ENCODE data around the gene TM7SF2.

Gene TM7SF2

DNA sequence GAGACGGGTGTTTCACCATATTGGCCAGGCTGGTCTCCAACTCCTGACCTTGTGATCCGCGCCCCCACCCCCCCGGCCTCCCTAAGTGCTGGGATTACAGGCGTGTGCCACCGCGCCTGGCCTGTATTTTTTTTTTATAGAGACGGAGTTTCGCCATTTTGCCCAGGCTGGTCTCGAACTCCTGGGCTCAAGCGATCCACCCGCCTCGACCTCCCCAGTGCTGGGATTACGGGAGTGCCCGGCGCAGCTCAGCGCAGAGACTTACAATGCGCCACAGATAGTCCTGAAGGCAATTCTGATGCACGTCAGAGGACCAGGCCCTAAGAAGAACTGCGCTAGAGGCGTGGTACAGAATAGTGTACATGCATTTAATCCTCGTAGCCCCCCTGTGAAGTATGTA, 16.2 kb upstream of the TM7SF2 start:
- DNase-seq, result no peak

DNA sequence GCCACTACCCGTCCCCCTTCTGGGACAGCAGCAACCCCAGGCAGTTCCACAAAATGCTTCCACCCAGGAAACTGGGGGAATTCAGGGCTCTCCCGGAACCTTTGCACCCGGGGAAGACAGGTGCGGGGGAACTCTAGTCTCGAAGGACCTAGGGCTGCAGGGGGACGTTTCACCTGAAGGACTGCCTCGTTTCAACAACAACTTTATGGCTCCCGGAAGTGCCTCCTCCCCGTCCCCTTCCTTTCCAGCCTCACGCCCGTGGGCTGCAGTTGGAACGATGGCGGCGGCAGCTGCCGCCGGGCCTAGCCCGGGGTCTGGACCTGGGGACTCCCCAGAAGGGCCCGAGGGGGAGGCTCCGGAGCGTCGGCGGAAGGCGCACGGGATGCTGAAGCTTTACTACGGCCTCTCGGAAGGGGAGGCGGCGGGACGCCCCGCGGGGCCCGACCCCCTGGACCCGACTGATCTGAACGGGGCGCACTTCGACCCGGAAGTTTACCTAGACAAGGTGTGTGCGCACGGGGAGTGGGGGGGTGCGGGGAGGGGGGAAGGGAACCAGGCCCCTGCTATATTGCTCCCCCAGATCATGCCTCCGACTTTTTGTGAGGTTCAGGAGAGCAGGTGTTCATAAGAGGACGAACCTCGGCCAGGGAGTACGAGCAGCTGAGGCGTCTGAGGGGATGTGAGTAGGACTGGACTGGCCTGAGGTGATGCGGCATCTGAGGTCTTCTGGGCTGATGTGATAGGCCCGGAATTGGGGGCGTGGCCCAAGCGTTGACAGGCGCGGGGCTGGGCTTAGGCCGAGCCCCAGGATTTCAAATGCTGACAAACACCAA, 15.5 kb upstream of the TM7SF2 start, which contains the start of gene VPS51:
VPS51 (plus strand) TSS at position 241 of the 833 bp plus-strand sequence; CDS start at position 278, 37 bp downstream.
- DNase-seq, result peak; percentile 84

DNA sequence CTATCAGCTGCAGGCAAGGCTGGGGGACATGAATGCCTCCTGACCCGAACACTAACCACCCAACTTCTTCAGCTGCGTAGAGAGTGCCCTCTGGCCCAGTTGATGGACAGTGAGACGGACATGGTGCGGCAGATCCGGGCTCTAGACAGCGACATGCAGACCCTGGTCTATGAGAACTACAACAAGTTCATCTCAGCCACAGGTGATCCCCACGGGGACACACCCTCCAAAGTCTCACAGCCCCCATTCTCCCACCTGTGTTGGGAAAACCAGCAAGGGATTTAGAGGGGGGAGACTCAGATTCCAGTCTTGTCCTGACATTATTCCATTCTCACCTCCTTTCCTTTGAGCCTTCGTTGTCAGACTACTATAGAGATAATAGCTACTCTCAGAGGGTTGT, 14.7 kb upstream of the TM7SF2 start:
- DNase-seq, result no peak

DNA sequence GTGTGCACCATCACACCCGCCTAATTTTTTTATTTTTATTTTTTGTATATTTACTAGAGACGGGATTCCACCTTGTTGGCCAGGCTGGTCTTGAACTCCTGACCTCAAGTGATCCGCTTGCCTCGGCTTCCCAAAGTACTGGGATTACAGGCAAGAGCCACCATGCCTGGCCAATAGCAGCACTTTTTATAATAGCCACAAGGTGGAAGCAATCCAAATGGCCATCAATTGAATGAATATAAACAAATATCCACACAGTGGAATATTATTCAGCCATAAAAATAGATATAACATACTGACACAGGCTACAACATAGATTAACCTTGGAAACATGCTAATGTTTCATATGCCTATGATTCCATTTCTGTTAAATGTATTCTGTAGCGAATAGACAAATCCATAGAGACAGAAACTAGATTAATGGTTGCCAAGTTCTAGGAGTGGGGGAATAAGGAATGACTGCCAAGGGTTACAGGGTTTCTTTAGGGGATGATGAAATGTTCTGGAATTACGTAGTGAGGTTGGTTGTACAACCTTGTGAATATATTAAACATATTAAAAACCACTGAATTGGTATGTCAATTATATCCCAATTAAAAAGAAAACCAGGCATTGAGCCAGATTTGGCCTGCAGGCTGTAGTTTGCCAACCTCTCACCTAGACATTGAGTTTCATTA, 10.9 kb upstream of the TM7SF2 start:
- no peak for DNase-seq

DNA sequence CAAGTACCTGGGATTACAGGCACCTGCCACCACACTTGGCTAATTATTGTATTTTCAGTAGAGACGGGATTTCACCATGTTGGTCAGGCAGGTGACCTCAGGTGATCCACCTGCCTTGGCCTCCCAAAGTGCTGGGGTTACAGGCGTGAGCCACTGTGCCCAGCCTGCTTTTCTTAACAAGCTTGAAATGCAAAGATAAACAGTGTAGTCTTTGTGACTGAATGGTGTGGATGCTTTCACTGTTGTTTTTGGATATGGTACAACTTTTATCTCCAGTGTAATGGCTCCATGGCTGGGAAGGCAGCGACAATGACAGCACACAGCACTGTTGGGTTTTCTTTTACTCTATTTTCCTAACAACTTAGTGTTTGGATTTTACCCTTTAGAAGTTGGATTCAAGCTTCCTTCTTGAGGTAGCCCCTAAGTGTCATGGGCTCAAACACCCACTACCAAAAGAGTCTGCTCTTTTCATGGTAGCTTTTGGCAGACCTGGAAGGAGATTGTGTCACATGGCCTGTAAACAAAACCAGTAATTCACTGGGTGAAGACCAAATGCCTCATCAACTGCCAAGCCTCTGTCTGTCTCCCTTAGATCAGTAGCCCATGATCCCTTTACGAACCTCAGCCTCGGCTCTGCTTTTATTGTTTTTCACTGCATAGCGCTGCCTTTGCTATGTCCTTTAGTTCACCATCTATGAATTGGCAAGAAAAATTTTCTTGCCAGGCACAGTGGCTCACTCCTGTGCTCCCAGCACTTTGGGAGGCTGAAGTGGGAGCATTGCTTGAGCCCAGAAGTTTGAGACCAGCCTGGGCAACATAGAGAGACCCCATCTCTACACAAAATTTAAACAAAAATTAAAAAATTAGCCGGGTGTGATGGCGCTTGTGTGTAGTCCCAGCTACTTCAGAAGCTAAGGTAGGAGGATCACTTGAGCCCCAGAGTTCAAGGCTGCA, 9.3 kb upstream of the TM7SF2 start:
- no peak for DNase-seq

DNA sequence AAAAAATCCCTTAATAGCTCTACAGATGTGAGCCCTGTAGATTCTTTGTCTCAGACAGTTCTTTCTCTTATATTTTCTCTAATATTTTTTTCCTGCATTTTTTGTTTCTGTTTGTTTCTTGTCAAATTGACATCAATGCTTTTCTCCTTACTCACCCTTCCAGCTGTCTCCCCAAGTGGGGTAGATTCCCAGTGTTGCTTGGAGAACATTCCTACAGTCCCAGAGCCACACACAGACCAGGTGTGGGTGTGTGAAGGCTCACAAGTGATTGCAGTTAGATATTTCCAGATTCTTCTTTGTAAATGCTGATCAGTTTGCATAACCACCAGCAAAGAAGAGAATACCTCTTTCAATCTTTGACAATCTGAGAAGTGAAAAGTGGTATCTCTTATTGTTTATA, 8.2 kb upstream of the TM7SF2 start:
- no peak for DNase-seq

DNA sequence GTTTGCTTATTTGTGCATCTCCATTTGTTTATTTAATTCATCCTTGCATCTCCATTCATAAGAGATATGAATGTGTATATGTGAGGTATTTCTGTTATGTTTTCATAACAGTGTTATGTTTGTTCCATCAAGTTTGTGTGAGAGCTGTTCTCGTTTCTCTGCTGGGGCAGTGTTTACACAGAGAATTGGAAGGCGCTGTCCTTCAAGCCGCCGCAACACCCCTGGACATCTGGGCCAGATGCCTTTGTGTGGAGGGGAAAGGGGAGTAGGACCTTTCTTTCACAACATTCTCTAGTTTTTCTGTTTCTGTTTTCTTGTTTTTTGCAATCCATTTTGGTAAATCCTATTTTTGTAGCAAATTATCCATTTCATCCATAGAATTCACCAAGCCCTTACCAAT, 7.0 kb upstream of the TM7SF2 start:
- no peak for DNase-seq

DNA sequence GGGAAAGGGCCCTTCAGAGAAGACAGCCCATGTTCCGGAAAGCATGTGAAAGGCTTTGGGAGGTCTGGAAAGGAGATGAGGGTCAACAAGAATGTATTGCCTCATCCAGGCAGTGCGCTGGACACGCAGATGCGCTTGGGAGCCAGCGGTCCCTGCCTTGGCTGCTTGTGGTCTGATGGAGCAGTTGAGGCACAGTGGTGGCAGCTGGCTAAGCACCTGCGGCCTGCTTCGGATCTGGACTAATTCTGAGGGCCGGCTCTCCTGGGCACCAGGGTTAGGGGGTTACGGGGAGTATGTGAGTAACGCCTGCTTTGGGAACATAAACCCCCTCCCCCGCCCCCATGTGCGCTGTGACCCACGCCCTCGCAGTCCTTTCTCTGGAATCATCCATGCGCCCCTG, 4.6 kb upstream of the TM7SF2 start:
- no peak for DNase-seq

DNA sequence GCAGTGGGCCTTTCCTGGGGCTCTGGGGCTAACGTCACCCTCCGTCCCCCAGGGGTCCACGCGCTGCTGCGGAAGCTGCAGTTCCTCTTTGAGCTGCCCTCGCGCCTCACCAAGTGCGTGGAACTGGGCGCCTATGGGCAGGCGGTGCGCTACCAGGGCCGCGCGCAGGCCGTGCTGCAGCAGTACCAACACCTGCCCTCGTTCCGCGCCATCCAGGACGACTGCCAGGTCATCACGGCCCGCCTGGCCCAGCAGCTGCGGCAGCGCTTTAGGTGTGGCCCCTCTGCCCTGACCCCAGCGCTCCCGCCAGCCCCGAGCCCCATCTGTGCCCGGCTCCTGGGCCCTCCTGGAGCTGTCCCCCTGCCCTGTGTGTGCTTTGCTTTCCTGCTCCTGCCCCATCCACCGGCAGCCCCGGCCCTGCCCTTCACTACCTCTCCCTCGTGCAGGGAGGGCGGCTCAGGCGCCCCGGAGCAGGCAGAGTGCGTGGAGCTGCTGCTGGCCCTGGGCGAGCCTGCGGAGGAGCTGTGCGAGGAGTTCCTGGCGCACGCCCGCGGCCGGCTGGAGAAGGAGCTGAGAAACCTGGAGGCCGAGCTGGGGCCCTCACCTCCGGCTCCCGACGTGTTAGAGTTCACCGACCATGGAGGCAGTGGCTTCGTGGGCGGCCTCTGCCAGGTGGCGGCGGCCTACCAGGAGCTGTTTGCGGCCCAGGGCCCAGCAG, 3.8 kb upstream of the TM7SF2 start:
- no peak for DNase-seq

DNA sequence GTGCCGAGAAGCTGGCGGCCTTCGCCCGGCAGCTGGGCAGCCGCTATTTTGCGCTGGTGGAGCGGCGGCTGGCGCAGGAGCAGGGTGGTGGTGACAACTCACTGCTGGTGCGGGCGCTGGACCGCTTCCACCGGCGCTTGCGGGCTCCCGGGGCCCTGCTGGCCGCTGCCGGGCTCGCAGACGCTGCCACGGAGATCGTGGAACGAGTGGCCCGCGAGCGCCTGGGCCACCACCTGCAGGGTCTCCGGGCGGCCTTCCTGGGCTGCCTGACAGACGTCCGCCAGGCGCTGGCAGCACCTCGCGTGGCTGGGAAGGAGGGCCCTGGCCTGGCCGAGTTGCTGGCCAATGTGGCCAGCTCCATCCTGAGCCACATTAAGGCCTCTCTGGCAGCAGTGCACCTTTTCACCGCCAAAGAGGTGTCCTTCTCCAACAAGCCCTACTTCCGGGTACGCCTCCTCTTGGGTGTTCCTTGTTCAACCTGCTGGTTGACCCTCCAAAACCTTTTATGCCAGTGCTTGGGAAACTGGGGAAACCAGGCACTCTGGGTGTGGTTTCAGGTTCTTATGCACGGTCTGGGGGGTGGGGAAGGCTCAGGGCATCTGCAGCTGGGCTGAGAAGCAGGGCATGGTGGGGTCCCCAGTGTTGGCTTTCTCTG, 3.1 kb upstream of the TM7SF2 start:
- DNase-seq, result no peak

DNA sequence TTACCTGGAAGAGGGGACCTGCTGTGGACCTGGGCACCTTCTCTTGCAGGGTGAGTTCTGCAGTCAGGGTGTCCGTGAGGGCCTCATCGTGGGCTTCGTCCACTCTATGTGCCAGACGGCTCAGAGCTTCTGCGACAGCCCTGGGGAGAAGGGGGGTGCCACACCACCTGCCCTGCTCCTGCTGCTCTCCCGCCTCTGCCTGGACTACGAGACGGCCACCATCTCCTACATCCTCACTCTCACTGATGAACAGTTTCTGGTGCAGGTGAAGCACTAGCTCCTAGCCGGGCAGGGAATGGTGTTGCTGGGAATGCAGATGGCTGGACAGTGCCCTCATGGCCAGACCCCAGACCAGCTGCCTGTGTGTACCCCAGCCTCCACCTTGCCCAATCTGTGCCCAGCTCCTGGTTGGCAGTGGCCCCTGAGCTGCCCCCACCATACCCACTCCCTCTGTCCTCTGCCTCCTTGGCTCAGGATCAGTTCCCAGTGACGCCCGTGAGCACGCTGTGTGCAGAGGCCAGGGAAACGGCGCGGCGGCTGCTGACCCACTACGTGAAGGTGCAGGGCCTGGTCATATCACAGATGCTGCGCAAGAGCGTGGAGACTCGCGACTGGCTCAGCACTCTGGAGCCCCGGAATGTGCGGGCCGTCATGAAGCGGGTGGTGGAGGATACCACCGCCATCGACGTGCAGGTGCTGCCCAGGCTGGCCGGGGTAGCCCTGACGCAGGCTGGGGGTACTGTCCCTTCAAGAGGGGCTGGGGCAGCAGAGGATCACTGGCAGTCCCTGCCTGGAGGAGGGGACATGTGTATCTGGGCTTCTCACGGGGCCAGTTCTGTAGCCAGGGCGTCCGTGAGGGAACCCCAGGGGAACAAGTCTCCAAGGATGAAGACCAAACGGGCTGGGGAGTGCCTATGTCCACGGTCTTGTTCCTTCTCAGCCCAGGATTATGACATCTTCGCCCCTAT, 2.2 kb upstream of the TM7SF2 start:
- no peak for DNase-seq

DNA sequence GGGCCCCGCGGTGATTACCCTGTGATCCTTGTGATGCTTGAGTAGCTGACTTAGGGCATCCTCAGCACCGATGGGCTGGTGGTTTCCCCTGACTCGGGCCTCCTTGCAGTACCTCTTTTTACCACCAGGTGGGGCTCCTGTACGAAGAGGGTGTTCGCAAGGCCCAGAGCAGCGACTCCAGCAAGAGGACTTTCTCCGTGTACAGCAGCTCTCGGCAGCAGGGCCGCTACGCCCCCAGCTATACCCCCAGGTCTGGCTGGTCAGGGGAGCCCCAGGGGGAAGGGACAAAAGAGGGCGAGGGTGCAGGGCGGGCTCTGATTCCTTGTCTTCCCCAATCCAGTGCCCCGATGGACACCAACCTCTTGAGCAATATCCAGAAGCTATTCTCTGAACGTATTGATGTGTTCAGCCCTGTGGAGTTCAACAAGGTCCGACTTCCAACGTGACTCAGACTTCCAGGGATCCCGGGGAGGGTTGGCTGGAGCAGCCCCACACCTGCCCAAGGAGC, 1.3 kb upstream of the TM7SF2 start:
- peak; percentile 72 for DNase-seq

DNA sequence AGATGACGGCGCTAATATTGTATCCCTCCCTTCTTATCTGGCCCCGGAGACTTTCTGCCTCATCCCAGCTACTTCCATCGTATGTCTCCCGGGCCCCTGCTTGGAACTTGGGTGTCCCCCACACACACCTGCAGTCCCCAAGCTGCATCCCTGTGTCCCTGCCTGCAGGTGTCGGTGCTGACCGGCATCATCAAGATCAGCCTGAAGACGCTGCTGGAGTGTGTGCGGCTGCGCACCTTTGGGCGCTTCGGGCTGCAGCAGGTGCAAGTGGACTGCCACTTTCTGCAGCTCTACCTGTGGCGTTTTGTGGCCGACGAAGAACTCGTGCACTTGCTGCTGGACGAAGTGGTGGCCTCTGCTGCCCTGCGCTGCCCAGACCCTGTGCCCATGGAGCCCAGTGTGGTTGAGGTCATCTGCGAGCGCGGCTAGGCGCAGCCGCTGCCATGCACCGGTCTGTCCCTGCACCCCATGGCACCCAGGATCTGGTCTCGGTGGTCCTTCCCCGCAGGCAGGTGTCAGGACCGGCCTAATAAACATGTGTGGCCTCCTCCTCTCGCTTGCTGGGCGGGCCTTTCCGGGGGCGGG, 421 bp upstream of the TM7SF2 start:
- DNase-seq, result no peak

DNA sequence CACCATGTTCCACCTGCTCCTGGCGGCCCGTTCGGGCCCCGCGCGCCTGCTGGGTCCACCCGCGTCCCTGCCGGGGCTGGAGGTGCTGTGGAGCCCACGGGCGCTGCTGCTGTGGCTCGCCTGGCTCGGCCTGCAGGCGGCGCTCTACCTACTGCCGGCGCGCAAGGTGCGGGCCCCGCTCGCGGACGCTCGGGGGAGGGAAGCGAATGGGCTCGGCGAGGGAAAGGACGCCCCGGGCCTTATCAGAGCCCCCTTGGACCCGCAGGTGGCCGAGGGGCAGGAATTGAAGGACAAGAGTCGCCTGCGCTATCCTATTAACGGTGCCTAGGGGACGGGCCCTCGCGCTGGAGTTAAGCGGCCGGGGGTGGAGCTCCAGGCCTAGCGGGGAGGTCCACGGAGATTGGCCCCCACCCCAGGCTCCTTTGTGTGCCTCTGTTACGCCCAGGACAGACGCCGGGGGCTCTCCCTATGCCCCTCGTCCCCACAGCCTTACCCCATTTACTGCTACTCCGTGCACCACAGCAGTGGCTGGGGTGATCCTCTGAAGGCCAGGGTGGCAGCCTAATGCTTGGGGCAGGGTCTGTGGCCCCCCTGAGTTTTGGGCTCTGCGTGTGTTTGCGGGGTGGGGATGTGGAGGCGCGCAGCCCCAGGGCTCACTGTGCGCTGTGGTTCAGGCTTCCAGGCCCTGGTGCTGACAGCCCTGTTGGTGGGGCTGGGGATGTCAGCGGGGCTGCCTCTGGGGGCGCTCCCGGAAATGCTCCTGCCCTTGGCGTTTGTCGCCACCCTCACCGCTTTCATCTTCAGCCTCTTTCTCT, 1.1 kb downstream of the TM7SF2 start:
- DNase-seq, result peak; percentile 38

DNA sequence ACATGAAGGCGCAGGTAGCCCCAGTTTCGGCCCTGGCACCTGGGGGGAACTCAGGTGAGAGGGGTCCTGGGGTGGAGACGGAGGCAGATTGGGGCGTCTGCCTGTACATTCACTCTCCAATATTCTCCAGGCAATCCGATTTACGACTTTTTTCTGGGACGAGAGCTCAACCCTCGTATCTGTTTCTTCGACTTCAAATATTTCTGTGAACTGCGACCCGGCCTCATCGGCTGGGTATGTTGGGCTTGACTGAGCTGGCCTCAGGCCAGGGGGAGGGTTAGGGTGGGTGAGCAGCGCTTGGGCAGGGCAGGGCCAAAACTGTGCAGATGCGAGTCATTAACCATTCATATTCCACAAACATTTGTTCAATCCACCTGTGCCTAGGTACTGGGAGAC, 1.7 kb downstream of the TM7SF2 start:
- peak; percentile 41 for DNase-seq

DNA sequence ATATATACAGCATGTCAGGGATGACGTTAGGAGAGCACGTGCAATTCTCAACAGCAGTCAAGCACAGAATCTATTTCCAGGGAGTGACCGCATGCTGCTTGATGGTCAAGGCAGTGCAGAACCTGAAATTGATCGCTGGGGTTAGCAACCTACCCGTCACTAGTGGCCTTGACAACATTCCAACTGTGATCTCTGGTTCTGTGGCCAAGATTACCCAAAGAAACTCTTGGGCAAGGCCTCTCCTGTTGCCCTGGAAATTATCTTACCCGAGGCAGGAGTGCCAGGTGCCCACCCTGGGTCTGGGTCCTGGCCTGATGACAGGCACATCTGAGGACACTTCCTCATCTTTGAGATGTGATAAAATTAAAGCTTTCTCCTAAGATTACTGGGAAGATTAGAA, 2.2 kb downstream of the TM7SF2 start:
- no peak for DNase-seq

DNA sequence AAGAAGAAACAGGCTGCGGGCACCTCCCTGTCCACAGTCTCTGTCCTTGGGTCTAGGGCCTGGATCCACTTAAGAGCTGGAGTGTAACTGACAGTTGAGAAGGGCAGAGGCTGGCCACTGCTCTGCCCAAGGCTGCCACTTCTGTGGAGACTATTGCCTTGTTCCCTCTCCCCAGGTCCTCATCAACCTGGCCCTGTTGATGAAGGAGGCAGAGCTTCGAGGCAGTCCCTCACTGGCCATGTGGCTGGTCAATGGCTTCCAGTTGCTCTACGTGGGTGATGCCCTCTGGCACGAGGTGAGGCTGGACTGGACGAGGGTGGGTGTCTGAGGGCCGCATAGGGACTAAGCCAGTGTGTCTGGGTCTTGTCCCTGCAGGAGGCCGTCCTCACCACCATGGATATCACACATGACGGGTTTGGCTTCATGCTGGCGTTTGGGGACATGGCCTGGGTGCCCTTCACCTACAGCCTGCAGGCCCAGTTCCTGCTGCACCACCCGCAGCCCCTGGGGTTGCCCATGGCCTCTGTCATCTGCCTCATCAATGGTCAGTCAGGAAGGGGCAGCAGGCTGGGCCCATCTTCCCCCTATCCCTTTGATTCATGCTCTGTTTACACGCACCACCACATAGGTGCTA, 3.0 kb downstream of the TM7SF2 start:
- DNase-seq, result no peak

DNA sequence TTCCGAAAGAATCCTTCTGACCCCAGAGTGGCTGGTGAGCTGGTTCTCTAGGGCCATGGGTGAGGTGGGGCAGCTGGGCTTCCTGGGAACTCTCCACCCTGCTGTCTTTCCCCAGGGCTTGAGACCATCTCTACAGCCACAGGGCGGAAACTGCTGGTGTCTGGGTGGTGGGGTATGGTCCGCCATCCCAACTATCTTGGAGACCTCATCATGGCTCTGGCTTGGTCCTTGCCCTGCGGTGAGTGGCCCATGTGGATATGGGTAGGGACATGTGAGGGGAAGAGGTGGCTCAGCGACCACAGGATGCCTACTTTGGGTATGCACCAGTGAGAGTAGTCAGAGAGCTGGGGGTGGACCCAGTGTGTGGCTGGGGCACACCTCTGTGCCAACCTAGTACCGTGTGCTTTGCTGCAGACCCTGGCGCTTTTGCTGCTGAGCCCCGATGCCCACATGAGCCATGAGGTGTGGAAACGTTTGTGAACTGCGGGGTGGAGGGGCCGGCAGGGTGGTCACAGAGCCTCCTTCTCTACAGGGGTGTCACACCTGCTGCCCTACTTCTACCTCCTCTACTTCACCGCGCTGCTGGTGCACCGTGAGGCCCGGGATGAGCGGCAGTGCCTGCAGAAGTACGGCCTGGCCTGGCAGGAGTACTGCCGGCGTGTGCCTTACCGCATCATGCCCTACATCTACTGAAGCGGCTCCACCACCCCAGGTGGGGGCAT, 3.9 kb downstream of the TM7SF2 start:
- DNase-seq, result no peak

Measured in NCI-H1105 treated with DMSO at 0.1 percent for 48 hours (cell line).